ENCODE results near the gene SSTR5.

- no peak for TF ChIP-seq CTCF (IDR thresholded peaks at IDR 0.05)
- no peak for TF ChIP-seq POLR2AphosphoS5 (IDR thresholded peaks at IDR 0.05)
Measured at GRCh38 chr16:1074379-1074649, 1.8 kb downstream of the SSTR5 start.
